Measurements from ENCODE around the gene NLGN4Y. TPM values are rescaled to one million over a fixed set of nuclear protein-coding genes. Genes with fewer than 3 reads are reported as not detected.

NLGN4Y gene
- total and polyA plus RNA-seq, 2 experiments from 2014 or later: 10.9 to 73.6 TPM

GRCh38 chrY:14631676-14632075 lies 107.3 kb downstream of the NLGN4Y start (continued):
- TF ChIP-seq ZNF331 (CRISPR knock-in tag; IDR thresholded peaks at IDR 0.05; ENCODE audit: low read depth) (no peak), EZH2 (IDR thresholded peaks at IDR 0.05; ENCODE audit: low read depth, unreplicated experiment) (no peak), POLR2AphosphoS5 (IDR thresholded peaks at IDR 0.05; ENCODE audit: low read depth) (no peak)

DNA sequence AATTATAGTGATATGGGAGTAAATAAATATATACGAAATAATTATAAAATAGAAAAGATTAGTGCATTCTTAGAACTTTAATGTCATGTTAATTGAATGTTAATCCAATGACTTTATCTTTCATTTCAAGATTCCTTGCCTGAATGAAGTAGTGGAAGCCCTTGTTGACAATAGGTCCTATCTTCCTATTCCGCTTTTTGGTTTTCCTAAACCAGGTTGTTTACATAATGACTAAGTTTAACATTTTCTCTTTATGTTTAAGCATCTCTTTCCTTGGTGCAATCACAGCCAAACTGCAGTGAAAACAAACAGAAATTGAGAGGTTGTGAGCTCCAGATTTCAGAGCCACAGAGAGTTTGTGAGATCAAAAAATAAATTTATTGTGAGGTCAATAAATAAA lies 109.4 kb downstream of the NLGN4Y start:
- H3K27me3 ChIP-seq (ENCODE audit: insufficient read depth): no peaks in the 10 kb centered on the region
- H3K9me2 ChIP-seq (ENCODE audit: insufficient read depth): no peaks in the 10 kb centered on the region
- no peak overlapping the region for H3K4me2 ChIP-seq
- Mint-ChIP-seq H3K36me3 (ENCODE audit: low read depth) (peaks cover 8% of the 10 kb centered on the region; the same call in 2 of the 3 replicates), H3K4me3 (no peak overlapping the region), H3K4me1 (peaks cover 3% of the 10 kb centered on the region), H3K9me3 (no peaks in the 10 kb centered on the region), H3K27ac (no peak overlapping the region), H3K27me3 (ENCODE audit: insufficient read depth, low read depth, poor library complexity) (no peaks in the 10 kb centered on the region)
- no peaks in the 10 kb centered on the region for H3F3A ChIP-seq (replicated peaks; ENCODE audit: low read depth)
- H3K79me2 ChIP-seq (replicated peaks; ENCODE audit: insufficient read depth): no peaks in the 10 kb centered on the region; the same call in none of the 2 replicates
- TF ChIP-seq CTCF (conservative IDR thresholded peaks at IDR 0.05; ENCODE audit: low read depth in 2 of 2) (no peak), EZH2 (IDR thresholded peaks at IDR 0.05; ENCODE audit: low read depth, unreplicated experiment) (no peak), ZNF331 (CRISPR knock-in tag; IDR thresholded peaks at IDR 0.05; ENCODE audit: low read depth) (no peak), JUNB (IDR thresholded peaks at IDR 0.05; ENCODE audit: unreplicated experiment) (no peak), NANOG (IDR thresholded peaks at IDR 0.05; ENCODE audit: borderline replicate concordance) (no peak), POLR2AphosphoS5 (IDR thresholded peaks at IDR 0.05; ENCODE audit: low read depth) (no peak), STAT1 (IDR thresholded peaks at IDR 0.05; ENCODE audit: unreplicated experiment) (no peak), ZNF114 (CRISPR knock-in tag; IDR thresholded peaks at IDR 0.05) (no peak), EZH2phosphoT487 (IDR thresholded peaks at IDR 0.05; ENCODE audit: unreplicated experiment) (no peak), ETS1 (IDR thresholded peaks at IDR 0.05) (no peak), CREB1 (CRISPR knock-in tag; IDR thresholded peaks at IDR 0.05; ENCODE audit: low read depth) (no peak)
- TF ChIP-seq, protein P1, sequence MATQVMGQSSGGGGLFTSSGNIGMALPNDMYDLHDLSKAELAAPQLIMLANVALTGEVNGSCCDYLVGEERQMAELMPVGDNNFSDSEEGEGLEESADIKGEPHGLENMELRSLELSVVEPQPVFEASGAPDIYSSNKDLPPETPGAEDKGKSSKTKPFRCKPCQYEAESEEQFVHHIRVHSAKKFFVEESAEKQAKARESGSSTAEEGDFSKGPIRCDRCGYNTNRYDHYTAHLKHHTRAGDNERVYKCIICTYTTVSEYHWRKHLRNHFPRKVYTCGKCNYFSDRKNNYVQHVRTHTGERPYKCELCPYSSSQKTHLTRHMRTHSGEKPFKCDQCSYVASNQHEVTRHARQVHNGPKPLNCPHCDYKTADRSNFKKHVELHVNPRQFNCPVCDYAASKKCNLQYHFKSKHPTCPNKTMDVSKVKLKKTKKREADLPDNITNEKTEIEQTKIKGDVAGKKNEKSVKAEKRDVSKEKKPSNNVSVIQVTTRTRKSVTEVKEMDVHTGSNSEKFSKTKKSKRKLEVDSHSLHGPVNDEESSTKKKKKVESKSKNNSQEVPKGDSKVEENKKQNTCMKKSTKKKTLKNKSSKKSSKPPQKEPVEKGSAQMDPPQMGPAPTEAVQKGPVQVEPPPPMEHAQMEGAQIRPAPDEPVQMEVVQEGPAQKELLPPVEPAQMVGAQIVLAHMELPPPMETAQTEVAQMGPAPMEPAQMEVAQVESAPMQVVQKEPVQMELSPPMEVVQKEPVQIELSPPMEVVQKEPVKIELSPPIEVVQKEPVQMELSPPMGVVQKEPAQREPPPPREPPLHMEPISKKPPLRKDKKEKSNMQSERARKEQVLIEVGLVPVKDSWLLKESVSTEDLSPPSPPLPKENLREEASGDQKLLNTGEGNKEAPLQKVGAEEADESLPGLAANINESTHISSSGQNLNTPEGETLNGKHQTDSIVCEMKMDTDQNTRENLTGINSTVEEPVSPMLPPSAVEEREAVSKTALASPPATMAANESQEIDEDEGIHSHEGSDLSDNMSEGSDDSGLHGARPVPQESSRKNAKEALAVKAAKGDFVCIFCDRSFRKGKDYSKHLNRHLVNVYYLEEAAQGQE (IDR thresholded peaks at IDR 0.05; ENCODE audit: unreplicated experiment): no peak
- TF ChIP-seq, protein P2, sequence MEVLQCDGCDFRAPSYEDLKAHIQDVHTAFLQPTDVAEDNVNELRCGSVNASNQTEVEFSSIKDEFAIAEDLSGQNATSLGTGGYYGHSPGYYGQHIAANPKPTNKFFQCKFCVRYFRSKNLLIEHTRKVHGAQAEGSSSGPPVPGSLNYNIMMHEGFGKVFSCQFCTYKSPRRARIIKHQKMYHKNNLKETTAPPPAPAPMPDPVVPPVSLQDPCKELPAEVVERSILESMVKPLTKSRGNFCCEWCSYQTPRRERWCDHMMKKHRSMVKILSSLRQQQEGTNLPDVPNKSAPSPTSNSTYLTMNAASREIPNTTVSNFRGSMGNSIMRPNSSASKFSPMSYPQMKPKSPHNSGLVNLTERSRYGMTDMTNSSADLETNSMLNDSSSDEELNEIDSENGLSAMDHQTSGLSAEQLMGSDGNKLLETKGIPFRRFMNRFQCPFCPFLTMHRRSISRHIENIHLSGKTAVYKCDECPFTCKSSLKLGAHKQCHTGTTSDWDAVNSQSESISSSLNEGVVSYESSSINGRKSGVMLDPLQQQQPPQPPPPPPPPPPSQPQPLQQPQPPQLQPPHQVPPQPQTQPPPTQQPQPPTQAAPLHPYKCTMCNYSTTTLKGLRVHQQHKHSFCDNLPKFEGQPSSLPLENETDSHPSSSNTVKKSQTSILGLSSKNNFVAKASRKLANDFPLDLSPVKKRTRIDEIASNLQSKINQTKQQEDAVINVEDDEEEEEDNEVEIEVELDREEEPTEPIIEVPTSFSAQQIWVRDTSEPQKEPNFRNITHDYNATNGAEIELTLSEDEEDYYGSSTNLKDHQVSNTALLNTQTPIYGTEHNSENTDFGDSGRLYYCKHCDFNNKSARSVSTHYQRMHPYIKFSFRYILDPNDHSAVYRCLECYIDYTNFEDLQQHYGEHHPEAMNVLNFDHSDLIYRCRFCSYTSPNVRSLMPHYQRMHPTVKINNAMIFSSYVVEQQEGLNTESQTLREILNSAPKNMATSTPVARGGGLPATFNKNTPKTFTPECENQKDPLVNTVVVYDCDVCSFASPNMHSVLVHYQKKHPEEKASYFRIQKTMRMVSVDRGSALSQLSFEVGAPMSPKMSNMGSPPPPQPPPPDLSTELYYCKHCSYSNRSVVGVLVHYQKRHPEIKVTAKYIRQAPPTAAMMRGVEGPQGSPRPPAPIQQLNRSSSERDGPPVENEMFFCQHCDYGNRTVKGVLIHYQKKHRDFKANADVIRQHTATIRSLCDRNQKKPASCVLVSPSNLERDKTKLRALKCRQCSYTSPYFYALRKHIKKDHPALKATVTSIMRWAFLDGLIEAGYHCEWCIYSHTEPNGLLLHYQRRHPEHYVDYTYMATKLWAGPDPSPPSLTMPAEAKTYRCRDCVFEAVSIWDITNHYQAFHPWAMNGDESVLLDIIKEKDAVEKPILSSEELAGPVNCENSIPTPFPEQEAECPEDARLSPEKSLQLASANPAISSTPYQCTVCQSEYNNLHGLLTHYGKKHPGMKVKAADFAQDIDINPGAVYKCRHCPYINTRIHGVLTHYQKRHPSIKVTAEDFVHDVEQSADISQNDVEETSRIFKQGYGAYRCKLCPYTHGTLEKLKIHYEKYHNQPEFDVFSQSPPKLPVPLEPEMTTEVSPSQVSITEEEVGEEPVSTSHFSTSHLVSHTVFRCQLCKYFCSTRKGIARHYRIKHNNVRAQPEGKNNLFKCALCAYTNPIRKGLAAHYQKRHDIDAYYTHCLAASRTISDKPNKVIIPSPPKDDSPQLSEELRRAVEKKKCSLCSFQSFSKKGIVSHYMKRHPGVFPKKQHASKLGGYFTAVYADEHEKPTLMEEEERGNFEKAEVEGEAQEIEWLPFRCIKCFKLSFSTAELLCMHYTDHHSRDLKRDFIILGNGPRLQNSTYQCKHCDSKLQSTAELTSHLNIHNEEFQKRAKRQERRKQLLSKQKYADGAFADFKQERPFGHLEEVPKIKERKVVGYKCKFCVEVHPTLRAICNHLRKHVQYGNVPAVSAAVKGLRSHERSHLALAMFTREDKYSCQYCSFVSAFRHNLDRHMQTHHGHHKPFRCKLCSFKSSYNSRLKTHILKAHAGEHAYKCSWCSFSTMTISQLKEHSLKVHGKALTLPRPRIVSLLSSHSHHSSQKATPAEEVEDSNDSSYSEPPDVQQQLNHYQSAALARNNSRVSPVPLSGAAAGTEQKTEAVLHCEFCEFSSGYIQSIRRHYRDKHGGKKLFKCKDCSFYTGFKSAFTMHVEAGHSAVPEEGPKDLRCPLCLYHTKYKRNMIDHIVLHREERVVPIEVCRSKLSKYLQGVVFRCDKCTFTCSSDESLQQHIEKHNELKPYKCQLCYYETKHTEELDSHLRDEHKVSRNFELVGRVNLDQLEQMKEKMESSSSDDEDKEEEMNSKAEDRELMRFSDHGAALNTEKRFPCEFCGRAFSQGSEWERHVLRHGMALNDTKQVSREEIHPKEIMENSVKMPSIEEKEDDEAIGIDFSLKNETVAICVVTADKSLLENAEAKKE (CRISPR knock-in tag; IDR thresholded peaks at IDR 0.05): no peak
- DNase-seq (ENCODE audit: low spot score) (no peak), ATAC-seq (no peak)
- no peaks in the 10 kb centered on the region for H3K36me3 ChIP-seq (ENCODE audit: insufficient read depth)
- no peak overlapping the region for H3K27ac ChIP-seq (ENCODE audit: low read depth)
- H3K4me1 ChIP-seq (ENCODE audit: insufficient read depth): no peaks in the 10 kb centered on the region
- no peak overlapping the region for H3K4me3 ChIP-seq
- no peaks in the 10 kb centered on the region for H4K20me1 ChIP-seq (replicated peaks; ENCODE audit: insufficient read depth)
- no peak overlapping the region for H2AFZ ChIP-seq
